Occipital lobe (tissue), 2 donors: ENCODE results near the gene ALMS1. TPM values are rescaled to one million over a fixed set of nuclear protein-coding genes. Genes with fewer than 3 reads are reported as not detected.
"Not testable (repeated sequence)": the region's sequence is repeated elsewhere in the genome, so short reads cannot be mapped to it uniquely, and the experiment has no call there.

Experiments used
- DNase-seq: peaks from one replicate; lab custom pipeline; 2025; lab: John Stamatoyannopoulos, UW
- total RNA-seq: library from RNA; depleted of rRNA; stranded (reverse); fragments of >200 nt; gene quantifications from one replicate; pipeline ENCODE4 v1.2.3, GENCODE V29; 2014

ALMS1 gene
- total RNA-seq, 1 donor from 2014 or later = 76.0 TPM

DNA sequence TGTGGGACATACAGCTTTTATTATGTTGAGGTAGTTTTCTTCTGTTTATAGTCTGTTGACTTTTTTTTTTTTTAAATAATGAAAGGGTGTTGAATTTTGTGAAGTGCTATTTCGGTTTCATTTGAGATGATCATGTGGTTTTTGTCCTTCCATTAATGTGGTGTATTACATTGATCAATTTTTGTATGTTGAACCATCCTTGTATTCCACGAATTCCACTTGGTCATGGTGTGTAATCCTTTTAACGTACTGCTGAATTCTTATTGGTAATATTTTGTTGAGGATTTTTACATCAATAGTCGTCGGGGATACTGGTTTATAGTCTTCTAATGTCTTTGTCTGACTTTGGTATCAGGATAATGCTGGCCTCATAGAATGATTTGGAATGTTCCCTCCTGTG, 18.8 kb downstream of the ALMS1 start:
- DNase-seq = no peak

DNA sequence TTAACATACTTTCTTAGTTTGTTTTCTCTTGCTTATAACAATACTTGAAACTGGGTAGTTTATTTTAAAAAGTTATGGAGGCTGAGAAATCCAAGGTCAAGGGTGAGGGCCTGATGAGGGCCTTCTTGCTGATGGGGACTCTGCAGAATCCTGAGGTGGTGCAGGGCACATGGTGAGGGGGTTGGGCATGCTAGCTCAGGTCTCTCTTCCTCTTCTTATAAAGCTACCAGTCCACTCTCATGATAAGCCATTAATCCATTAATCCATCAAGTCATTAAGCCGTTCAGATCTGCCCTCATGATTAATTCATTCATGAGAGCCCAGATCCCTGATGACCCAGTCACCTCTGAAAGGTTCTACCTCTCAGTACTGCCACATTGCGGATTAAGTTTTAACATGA, 21.4 kb downstream of the ALMS1 start:
- no peak for DNase-seq

DNA sequence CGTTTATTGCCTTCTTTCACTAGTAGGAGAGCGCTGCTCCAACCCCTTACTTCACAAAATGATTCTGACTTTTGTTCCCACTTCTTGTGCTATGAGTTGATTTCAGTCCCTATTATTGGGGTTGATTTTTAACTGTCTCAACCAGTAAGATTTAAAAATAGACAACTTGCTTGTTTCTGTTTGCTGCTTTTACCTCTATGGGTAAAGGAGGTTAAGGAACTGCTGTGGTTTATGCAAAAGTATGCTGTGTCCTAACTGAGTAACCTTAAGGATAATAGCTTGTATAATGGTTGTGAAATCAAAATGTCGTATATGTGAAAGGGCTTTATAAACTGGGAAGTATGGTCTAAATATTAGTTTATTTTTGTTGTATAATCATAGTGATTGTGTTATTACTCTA, 22.6 kb downstream of the ALMS1 start:
- DNase-seq = no peak

DNA sequence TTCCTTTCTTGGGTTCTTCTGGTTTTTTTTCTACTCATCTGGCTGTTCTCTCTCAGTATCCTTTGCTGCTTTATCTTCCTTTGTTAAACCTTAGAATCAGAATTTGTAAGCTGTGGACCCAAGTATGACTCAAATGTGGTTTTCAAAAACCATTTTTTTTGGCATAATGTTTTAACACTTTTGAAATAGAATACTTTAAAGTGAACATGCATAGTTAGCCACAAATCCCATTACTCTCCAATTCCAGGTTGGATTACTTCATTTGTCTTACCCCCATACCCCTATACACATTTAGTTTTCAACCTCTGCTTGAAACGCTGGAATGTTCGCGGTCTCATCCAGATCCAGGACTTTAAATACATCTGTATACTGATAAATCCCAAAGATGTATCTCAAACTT, 29.1 kb downstream of the ALMS1 start:
- DNase-seq = no peak

DNA sequence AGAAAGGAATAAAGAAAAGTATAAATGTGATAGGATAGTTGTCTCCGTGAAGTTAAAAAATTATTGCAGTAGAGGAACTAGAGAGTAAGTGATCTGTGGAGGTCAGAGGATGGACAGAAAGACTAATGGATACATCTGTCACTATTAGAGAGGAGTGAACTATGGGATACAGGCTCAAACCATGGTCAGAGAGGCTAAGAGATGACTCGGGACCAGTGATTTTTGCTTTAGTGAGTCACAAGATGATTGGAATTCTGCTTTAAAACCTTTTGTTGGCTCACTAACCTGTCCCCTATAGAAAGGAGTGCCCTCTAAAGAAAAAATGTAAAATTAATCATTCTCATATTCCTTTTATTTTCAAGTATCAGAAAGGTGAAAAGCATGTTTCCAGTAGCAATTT, 30.3 kb downstream of the ALMS1 start:
- DNase-seq = no peak

DNA sequence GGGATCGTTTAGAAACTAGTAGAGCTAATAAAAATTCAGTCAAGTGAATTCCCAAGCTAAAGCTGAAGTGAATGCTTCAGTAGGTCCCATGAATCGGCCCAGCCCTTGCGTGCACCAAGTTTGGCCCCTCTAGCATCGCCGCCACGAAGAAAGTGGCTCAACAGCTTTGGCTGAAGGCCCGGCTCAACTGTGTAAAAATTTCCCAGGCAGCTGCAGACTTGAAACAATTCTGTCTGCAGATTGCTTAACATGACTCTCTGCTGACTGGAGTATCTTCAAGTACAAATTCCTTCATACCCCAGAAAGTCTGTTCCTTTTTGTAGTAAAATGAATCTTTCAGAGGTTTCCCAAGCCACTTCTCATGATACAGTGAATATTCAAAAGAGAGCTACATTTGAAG, 32.7 kb downstream of the ALMS1 start:
- DNase-seq = peak; percentile 47

DNA sequence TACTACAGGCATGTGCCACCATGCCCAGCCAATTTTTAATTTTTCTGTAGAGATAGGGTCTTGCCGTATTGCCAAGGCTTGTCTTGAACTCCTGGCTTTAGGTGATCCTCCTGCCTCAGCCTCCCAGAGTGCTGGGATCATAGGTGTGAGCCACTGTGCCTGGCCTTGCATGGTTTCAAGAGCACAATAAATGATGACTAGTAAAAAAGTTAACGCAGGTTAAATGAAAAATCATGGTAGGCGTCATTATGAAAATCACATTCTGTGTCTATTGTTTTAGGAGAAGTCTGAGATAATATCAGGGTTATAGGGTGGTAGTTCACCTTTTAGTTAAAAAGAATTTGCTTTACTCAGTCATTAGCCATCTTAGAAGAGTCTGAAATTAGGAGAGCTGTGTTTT, 38.3 kb downstream of the ALMS1 start:
- no peak for DNase-seq

DNA sequence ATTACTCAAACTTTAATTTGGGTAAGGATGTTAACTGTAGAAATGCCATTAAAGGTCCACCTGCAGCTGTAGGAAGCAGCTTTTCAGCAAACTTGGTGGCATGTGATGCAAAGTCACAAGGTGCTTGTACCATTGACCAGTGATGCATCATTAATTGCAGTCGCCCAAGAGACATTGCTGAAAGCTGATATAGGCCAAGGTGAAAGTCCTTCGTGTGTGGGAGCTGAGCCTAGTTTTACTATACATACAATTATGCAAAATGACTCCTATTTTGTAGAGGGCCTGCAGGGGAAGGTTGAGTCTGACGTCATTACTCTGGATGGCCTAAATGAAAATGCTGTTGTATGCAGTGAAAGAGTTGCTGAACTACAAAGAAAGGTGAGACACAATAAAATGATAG, 40.5 kb downstream of the ALMS1 start:
- no peak for DNase-seq

DNA sequence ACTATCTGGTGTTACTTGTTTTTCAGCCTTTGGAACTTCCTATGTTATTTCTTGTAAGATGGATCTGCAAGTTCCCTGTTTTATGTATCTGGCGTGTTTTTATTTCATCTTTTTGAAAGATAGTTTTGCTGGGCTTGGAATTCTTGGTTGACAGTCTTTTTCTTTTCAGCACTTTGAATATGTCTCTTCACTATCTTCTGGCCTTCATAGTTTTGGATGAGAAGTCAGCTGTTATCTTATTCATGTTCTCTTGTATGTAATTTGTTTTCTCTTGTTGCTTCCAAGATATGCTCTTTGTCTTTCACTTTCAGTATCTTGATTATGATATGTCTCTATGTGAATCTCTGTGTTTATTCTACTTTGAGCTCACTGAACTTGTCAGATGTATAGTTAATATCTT, 50.4 kb downstream of the ALMS1 start:
- no peak for DNase-seq

DNA sequence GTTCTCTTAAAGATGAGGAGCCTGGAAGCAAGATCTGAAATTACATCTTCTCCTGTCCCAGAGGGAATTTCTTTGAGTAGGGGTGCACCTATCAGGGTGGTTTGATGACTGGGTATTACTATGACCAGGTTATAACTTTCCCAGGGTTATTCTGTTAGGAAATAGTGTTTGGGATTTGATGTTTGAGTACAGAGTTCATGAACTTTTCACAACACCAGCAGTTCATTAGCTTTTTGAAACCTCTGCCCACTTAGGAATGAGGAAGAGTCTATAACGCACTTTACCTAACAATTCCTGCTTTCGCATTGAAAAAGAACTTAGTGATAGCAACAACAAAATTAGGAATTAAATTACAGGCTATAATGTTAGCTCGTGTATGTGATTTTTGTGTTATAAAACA, 58.6 kb downstream of the ALMS1 start:
- DNase-seq = no peak

DNA sequence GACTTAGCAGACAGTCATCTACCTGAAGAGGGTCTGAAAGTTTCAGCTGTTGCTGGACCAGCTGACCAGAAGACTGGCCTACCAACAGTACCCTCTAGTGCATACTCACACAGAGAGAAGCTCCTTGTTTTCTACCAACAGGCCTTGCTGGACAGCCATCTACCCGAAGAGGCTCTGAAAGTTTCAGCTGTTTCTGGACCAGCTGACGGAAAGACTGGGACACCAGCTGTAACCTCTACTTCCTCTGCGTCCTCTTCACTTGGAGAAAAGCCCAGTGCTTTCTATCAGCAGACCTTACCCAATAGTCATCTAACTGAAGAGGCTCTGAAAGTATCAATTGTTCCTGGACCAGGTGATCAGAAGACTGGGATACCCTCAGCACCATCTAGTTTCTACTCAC, 63.2 kb downstream of the ALMS1 start:
- no peak for DNase-seq

DNA sequence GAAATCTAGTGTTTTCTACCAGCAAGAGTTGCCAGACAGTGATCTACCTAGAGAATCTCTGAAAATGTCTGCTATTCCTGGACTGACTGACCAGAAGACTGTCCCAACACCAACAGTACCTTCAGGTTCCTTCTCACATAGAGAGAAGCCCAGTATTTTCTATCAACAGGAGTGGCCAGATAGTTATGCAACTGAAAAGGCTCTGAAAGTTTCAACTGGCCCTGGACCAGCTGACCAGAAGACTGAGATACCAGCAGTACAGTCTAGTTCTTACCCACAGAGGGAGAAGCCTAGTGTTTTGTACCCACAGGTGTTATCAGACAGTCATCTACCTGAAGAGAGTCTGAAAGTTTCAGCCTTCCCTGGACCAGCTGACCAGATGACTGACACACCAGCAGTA, 63.8 kb downstream of the ALMS1 start:
- no peak for DNase-seq

DNA sequence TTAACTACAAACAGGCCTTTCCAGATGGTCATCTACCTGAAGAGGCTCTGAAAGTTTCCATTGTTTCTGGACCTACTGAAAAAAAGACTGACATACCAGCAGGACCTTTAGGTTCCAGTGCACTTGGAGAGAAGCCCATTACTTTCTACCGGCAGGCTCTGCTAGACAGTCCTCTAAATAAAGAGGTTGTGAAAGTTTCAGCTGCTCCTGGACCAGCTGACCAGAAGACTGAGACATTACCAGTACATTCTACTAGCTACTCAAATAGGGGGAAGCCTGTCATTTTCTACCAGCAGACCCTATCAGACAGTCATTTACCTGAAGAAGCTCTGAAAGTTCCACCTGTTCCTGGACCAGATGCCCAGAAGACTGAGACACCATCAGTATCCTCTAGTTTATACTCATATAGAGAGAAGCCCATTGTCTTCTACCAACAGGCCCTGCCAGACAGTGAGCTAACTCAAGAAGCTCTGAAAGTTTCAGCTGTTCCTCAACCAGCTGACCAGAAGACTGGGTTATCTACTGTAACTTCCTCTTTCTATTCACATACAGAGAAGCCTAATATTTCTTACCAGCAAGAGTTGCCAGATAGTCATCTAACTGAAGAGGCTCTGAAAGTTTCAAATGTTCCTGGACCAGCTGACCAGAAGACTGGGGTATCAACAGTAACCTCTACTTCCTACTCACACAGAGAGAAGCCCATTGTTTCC, 65.8 kb downstream of the ALMS1 start:
- no peak for DNase-seq

DNA sequence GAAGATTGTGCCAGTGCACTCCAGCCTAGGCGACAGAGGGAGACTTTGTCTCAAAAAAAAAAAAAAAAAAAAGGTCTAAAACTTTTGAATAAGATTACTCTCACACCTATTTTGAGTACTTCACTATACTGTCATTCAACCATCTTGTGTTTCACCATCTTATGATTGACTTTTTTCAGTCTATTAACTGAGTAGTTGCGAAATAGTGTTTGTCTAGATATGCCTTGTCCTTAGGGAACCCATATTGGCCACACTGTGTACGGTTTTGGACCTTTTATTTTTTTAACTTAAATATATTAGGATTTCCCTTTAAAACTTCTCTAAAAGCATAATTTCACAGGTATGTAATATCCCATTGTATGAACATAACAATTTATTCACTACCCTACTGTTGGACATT, 72.3 kb downstream of the ALMS1 start:
- DNase-seq = no peak

DNA sequence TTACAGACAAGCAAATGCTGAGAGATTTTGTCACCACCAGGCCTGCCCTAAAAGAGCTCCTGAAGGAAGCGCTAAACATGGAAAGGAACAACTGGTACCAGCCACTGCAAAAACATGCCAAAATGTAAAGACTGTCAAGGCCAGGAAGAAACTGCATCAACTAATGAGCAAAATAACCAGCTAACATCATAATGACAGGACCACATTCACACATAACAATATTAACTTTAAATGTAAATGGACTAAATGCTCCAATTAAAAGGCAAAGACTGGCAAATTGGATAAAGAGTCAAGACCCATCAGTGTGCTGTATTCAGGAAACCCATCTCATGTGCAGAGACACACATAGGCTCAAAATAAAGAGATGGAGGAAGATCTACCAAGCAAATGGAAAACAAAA, 76.8 kb downstream of the ALMS1 start:
- not testable (repeated sequence) for DNase-seq

DNA sequence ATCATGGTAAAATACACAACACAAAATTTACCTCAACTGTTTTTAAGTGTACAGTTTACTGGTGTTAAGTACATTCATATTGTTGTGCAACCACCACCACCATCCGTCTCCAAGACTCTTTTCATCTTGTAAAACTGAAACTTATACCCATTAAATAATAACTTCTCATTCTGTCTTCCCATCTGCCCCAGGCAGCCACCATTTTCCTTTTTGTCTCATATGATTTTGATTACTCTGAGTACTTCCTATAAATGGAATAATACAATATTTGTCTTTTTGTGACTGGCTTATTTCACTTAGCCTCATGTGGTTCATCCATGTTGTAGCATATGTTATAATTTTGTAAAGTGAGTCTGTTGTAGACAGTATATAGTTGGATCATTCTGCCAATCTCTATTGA, 82.7 kb downstream of the ALMS1 start:
- no peak for DNase-seq

DNA sequence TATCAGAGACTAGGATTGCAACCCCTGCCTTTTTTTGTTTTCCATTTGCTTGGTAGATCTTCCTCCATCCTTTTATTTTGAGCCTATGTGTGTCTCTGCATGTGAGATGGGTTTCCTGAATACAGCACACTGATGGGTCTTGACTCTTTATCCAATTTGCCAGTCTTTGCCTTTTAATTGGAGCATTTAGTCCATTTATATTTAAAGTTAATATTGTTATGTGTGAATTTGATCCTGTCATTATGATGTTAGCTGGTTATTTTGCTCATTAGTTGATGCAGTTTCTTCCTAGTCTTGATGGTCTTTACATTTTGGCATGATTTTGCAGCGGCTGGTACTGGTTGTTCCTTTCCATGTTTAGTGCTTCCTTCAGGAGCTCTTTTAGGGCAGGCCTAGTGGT, 98.2 kb downstream of the ALMS1 start:
- not testable (repeated sequence) for DNase-seq

DNA sequence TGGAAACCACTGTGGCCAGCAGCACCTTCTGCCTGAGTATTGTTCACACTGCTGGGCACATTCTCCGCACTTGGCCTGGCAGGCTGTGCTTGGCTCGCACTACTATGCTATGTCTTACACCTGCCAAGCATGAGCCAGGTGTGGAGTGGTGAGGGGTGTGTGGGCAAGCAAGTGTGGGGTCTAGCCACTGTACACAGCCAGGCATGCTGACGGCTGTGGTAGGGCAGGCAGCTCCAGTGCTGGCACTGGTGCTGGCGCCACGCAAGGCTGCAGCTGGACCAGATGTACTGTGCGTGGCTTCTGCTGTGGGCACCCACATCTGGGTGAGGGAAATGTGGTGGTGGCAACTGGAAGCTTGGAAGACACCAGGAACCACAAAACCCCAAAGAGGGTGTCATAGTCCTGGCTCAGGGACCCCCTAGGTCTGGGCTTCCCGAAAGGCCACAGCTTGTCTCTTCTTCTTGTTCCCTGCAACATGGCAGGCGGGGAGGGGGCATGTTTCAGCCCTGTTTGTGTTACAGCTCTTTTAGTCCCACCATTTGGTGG, 101.5 kb downstream of the ALMS1 start:
- DNase-seq = no peak

DNA sequence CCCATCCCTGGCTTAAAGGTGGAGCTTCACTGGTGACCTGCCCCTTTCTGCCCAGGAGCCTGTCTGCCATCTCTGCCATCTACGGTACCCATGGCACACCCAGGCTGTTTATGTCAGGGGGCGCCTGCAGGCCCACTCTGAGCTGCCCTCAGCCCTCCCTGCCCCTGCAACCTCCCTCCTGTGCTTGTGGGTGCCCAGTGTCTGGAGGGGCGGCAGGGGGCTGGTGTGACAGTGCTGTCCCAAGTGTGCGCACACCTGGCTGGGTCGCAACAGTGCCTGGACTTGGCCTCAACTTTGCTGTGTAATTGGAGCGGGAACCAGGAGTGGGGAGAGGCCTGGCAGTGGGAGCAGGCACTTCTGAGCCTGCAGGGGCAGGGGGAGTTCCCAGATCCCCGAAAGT, 102.4 kb downstream of the ALMS1 start:
- DNase-seq = no peak

DNA sequence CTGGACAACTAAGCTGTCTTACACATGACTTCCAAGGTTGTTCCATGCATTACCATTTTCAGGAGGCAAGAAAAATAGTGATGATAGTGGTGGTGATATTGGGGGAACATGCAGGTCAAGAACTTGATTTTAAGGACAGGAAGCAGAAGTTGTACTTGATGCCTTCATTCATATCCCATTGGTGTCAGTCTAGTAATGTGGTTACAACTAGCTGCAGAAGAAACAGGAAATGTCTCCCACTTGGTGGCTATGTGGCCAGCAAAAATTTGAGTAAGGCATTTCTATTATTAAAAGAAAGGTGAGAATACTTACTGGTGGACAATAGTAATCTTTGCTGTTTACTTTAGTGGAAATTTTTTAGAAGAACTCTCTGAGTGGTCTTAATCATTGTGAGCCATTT, 103.4 kb downstream of the ALMS1 start:
- DNase-seq = no peak

DNA sequence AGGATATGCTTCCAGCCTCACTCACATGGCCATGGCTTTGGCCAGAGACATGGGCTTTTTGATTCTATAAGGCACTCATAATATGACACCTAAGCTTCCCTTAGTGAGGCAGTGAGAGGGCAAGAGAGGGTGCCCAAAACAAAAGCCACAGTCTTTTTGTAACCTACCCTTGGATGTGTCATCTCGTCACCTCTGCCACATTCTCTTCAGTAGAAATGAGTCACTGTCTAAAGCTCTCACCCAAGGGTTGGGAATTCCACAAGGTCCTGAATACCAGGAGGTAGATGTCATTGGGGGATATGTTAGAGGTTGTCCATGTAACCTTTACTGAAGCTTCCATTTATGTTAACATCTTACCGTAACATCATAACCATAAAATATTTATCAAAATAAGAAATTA, 108.4 kb downstream of the ALMS1 start:
- no peak for DNase-seq

DNA sequence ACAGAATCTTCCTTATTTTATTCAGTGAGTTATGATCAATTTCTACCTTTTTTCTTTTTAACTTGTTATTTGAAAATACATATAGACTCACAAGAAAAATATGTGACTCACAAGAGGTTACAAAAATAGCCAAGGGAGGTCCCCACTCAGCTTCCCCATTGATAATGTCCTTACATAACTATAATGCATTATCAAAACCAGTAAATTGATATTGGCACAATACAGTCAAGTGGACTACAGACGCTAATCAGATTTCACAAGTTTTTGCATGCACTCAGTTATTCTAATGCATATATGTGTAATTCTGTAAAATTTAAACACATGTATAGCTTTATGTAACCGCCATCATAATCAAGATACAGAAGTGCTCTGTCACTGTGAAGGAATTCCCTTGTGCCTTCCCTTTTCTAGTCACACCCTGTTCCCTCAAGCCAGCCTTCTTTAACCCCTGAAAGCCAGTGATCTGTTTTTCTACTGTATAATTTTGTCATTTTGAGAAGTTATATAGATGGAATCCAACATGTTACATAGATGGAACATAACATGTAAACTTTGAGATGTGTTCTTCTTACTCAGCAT, 118.4 kb downstream of the ALMS1 start:
- no peak for DNase-seq

DNA sequence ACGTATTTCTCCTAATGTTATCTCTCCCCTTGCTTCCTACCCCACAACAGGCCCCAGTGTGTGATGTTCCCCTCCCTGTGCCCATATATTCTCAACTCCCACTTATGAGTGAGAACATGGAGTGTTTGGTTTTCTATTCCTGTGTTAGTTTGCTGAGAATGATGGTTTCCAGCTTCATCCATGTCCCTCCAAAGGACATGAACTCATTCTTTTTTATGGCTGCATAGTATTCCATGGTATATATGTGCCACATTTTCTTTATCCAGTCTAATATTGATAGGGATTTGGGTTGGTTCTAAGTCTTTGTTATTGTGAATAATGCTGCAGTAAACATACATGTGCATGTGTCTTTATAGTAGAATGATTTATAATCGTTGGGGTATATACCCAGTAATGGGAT, 119.2 kb downstream of the ALMS1 start:
- DNase-seq = not testable (repeated sequence)
